IMR-90 (cell line): ENCODE measurements around the gene ANKRD24.

Experiments
- BHLHE40 ChIP-seq: fragments of 150-350 bp; IDR thresholded peaks from 2 replicates; pipeline ENCODE4 v1.6.1; 2016; ENCODE audit warnings: mild to moderate bottlenecking, low read depth, low read length
- CEBPB ChIP-seq: IDR thresholded peaks from 2 replicates; pipeline ENCODE4 v1.6.1; 2012; ENCODE audit warnings: low read depth, low read length, improper control_type of control experiment
- CHD1 ChIP-seq: IDR thresholded peaks from 2 replicates; pipeline ENCODE4 v1.6.1; 2012; ENCODE audit warnings: low read depth, low read length, improper control_type of control experiment
- CTCF ChIP-seq: conservative IDR thresholded peaks from 2 replicates; pipeline ENCODE4 v1.5.1; 2012; ENCODE audit warnings: mild to moderate bottlenecking, low read depth, low read length, improper control_type of control experiment
- ELK1 ChIP-seq: fragments of 150-350 bp; IDR thresholded peaks from 2 replicates; pipeline ENCODE4 v1.6.1; 2016; ENCODE audit warnings: low read depth, mild to moderate bottlenecking, low read length, moderate library complexity, borderline replicate concordance
- FOS ChIP-seq: fragments of 150-350 bp; IDR thresholded peaks from 2 replicates; pipeline ENCODE4 v1.6.1; 2016; ENCODE audit warnings: low read depth, low read length
- MAFK ChIP-seq: IDR thresholded peaks from 2 replicates; pipeline ENCODE4 v1.6.1; 2012; ENCODE audit warnings: low read depth, low read length, improper control_type of control experiment
- MAZ ChIP-seq: IDR thresholded peaks from 2 replicates; pipeline ENCODE4 v1.6.1; 2012; ENCODE audit warnings: low read depth, mild to moderate bottlenecking, low read length, improper control_type of control experiment, moderate library complexity, borderline replicate concordance
- POLR2A ChIP-seq: IDR thresholded peaks from 2 replicates; pipeline ENCODE4 v1.6.1; 2012; ENCODE audit warnings: mild to moderate bottlenecking, low read depth, low read length
- RAD21 ChIP-seq: IDR thresholded peaks from 2 replicates; pipeline ENCODE4 v1.6.1; 2012; ENCODE audit warnings: low read length, improper control_type of control experiment
- RCOR1 ChIP-seq: IDR thresholded peaks from 2 replicates; pipeline ENCODE4 v1.6.1; 2012; ENCODE audit warnings: mild to moderate bottlenecking, low read length, improper control_type of control experiment; ENCODE audit not compliant: insufficient replicate concordance
- SMC3 ChIP-seq: fragments of 150-350 bp; IDR thresholded peaks from 2 replicates; pipeline ENCODE4 v1.6.1; 2016; ENCODE audit warnings: low read depth, mild to moderate bottlenecking, antibody characterized with exemption, low read length, moderate library complexity
- USF2 ChIP-seq: fragments of 150-350 bp; IDR thresholded peaks from 2 replicates; pipeline ENCODE4 v1.6.1; 2017; ENCODE audit warnings: mild to moderate bottlenecking, antibody characterized with exemption, low read length, low read depth

GRCh38 chr19:4152241-4152998 lies 30.1 kb upstream of the ANKRD24 start:
- TF ChIP-seq SMC3 (no peak), POLR2A (no peak), CTCF (no peak), ELK1 (no peak), CEBPB (no peak), FOS (no peak), RAD21 (no peak), USF2 (no peak), BHLHE40 (no peak), RCOR1 (no peak), CHD1 (no peak), MAFK (no peak), MAZ (no peak)
